Measurements from ENCODE around the gene USP44. TPM values are rescaled to one million over a fixed set of nuclear protein-coding genes. Genes with fewer than 3 reads are reported as not detected.

Gene USP44
- total RNA-seq, 1 donor, result 0.36 TPM

DNA sequence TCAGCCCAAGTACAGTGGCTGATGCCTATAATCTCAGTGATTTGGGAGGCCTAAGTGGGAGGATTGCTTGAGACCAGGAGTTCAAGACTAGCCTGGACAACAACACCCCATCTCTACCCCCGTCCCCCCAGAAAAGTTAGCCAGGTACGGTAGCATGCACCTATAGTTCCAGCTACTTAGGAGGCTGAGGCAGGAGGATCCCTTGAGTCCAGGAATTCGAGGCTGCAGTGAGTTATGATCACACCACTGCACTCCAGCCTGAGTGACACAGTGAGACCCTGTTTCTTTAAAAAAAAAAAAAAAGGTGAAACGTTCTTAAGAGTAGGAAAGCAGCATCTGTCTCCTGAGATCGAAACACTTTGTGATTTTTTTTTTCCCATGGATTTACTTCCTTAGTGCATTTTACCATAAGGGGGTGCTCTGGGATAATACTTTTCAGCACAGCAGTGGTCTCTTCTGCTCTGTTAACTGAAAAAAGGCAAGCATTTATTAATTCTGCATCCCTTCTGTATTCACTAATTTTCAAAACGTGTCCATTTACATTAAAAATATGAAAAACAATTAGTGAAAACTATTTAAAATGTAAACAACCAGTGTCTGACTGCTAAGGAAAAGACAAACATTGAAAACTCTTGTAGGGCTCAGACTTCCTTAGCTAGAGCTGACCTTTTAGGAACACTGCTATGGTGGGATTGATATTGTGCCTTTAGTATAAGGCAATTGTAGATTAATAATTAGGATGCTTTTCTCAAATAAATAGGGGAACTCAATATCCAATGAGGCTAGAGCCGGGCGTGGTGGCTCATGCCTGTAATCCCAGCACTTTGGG is 31.2 kb upstream of the USP44 start:
- no peaks in the 10 kb centered on the region for H3K79me2 ChIP-seq (ENCODE audit: insufficient read depth, low read length)
- no peak overlapping the region for H2AFZ ChIP-seq (ENCODE audit: low read length)
- peaks cover 4% of the 10 kb centered on the region for H3K27me3 ChIP-seq (ENCODE audit: insufficient read depth, low read length)
- H4K20me1 ChIP-seq (ENCODE audit: insufficient read depth, low read length), result no peaks in the 10 kb centered on the region
- no peaks in the 10 kb centered on the region for H3K36me3 ChIP-seq (ENCODE audit: insufficient read depth, low read length)
- H3K27ac ChIP-seq (ENCODE audit: low read depth, low read length), result no peak overlapping the region
- no peaks in the 10 kb centered on the region for H3K9me3 ChIP-seq (ENCODE audit: low read depth, low read length)
- DNase-seq (ENCODE audit: insufficient read length, low spot score, missing footprints), result peak; percentile 71
- no peaks in the 10 kb centered on the region for H3K4me1 ChIP-seq (ENCODE audit: insufficient read depth, low read length)
- TF ChIP-seq, protein P1, sequence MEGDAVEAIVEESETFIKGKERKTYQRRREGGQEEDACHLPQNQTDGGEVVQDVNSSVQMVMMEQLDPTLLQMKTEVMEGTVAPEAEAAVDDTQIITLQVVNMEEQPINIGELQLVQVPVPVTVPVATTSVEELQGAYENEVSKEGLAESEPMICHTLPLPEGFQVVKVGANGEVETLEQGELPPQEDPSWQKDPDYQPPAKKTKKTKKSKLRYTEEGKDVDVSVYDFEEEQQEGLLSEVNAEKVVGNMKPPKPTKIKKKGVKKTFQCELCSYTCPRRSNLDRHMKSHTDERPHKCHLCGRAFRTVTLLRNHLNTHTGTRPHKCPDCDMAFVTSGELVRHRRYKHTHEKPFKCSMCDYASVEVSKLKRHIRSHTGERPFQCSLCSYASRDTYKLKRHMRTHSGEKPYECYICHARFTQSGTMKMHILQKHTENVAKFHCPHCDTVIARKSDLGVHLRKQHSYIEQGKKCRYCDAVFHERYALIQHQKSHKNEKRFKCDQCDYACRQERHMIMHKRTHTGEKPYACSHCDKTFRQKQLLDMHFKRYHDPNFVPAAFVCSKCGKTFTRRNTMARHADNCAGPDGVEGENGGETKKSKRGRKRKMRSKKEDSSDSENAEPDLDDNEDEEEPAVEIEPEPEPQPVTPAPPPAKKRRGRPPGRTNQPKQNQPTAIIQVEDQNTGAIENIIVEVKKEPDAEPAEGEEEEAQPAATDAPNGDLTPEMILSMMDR (IDR thresholded peaks at IDR 0.05; ENCODE audit: extremely low read depth, low read depth, low read length), result peak; percentile 68
- H3K4me3 ChIP-seq (ENCODE audit: insufficient read depth, low read length), result no peak overlapping the region
- peak overlapping the region; percentile 50 for H3K4me2 ChIP-seq (ENCODE audit: insufficient read depth, low read length)

DNA sequence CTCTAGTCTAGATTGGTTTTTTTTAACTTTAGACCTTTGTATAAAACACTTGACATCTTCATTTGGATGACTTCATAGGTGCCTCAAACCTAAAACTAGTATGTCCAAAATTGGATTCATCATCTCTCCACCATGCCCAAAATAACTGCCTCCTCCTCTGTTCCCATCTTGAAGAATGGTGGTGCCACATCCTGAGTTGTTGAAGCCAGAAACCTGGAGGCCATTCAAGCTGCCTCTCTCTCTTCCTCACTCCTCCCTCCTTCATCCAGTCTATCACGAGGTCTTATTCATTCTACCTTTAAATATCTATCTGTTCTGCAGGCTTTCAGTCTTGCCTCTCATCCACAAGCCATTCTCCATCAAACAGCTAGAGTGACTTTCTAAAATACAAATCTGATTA is 26.5 kb upstream of the USP44 start:
- no peaks in the 10 kb centered on the region for H3K36me3 ChIP-seq (ENCODE audit: insufficient read depth, low read length)
- H3K79me2 ChIP-seq (ENCODE audit: insufficient read depth, low read length), result no peaks in the 10 kb centered on the region
- DNase-seq (ENCODE audit: insufficient read length, low spot score, missing footprints), result no peak
- H3K4me2 ChIP-seq (ENCODE audit: insufficient read depth, low read length), result no peak overlapping the region
- H4K20me1 ChIP-seq (ENCODE audit: insufficient read depth, low read length), result no peaks in the 10 kb centered on the region
- H3K9me3 ChIP-seq (ENCODE audit: low read depth, low read length), result no peaks in the 10 kb centered on the region
- no peaks in the 10 kb centered on the region for H3K4me1 ChIP-seq (ENCODE audit: insufficient read depth, low read length)
- H3K4me3 ChIP-seq (ENCODE audit: insufficient read depth, low read length), result no peak overlapping the region
- no peak overlapping the region for H3K27ac ChIP-seq (ENCODE audit: low read depth, low read length)
- no peak overlapping the region for H2AFZ ChIP-seq (ENCODE audit: low read length)
- H3K27me3 ChIP-seq (ENCODE audit: insufficient read depth, low read length), result peaks cover 8% of the 10 kb centered on the region
- TF ChIP-seq, protein P1 (IDR thresholded peaks at IDR 0.05; ENCODE audit: extremely low read depth, low read depth, low read length), result no peak

DNA sequence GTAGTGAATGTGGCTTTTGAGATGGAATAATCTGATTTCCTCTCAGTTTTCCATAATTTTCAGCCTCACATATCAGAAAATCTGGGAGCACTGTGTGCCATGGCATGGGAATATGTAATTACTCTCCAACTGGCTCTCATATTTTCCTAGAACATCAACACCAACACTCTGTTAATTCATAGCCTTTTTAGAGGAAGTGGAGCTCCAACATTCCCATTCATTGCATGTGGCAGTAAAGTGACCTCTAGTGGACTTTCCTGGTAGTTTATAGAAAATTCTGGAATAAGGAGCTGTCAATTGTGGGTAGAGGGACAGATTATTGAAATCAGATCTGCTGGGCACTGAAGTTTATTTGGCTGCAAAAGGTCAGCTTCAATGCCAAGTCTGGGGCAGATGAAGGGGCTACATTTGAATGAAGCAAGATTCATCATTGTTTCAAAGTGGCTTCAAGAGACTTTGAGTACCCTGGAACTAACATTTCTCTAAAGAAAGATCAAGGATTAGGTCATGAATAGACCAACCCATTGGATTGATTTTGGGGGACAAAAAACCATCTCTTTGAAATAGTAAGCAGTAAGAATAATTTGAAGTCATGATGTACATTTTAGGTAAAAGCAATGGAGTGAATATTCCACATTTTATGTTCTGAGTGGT is 23.6 kb upstream of the USP44 start:
- H3K9me3 ChIP-seq (ENCODE audit: low read depth, low read length), result no peaks in the 10 kb centered on the region
- H2AFZ ChIP-seq (ENCODE audit: low read length), result peak overlapping the region; percentile 79
- no peaks in the 10 kb centered on the region for H4K20me1 ChIP-seq (ENCODE audit: insufficient read depth, low read length)
- no peak overlapping the region for H3K4me2 ChIP-seq (ENCODE audit: insufficient read depth, low read length)
- peak; percentile 58 for DNase-seq (ENCODE audit: insufficient read length, low spot score, missing footprints)
- peaks cover 7% of the 10 kb centered on the region for H3K27me3 ChIP-seq (ENCODE audit: insufficient read depth, low read length)
- no peaks in the 10 kb centered on the region for H3K36me3 ChIP-seq (ENCODE audit: insufficient read depth, low read length)
- no peak overlapping the region for H3K4me3 ChIP-seq (ENCODE audit: insufficient read depth, low read length)
- H3K79me2 ChIP-seq (ENCODE audit: insufficient read depth, low read length), result no peaks in the 10 kb centered on the region
- H3K27ac ChIP-seq (ENCODE audit: low read depth, low read length), result no peak overlapping the region
- TF ChIP-seq, protein P1 (IDR thresholded peaks at IDR 0.05; ENCODE audit: extremely low read depth, low read depth, low read length), result peak; percentile 85
- H3K4me1 ChIP-seq (ENCODE audit: insufficient read depth, low read length), result peaks cover 7% of the 10 kb centered on the region

DNA sequence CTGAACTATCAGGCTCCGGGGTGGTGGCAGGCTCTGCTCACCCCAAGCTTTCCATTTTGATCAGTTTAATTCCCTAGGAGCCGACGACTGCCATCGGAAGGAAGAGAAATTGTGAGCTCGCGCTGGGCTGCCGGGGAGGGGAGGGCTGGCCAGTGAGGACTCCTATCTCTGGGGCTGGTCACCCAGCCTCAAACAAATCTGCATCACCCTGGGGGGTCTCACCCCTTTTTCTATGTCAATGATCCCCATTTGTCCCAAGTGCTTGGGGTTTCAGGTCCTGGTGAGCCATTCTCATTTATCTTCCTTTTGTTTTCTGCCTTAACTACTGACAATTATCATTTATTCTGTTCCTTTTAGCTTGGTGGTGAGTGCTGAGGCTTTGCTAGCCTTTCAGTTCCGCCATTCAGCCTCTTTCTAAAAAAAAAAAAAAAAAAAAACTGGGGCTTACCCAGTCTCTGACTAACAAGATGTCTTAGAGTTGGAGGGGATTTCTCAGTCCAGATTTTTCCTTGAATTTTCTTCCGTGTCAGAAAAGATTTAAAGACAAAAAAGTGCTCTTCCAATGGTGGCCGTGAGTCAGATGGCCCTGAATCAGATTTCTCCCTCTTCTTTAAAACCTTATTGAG is 22.8 kb upstream of the USP44 start:
- TF ChIP-seq, protein P1 (IDR thresholded peaks at IDR 0.05; ENCODE audit: extremely low read depth, low read depth, low read length), result no peak
- no peak overlapping the region for H3K27ac ChIP-seq (ENCODE audit: low read depth, low read length)
- peak overlapping the region; percentile 40 for H3K4me2 ChIP-seq (ENCODE audit: insufficient read depth, low read length)
- no peak for DNase-seq (ENCODE audit: insufficient read length, low spot score, missing footprints)
- H3K4me3 ChIP-seq (ENCODE audit: insufficient read depth, low read length), result no peak overlapping the region
- no peaks in the 10 kb centered on the region for H3K79me2 ChIP-seq (ENCODE audit: insufficient read depth, low read length)
- no peaks in the 10 kb centered on the region for H4K20me1 ChIP-seq (ENCODE audit: insufficient read depth, low read length)
- no peaks in the 10 kb centered on the region for H3K36me3 ChIP-seq (ENCODE audit: insufficient read depth, low read length)
- H3K27me3 ChIP-seq (ENCODE audit: insufficient read depth, low read length), result peaks cover 7% of the 10 kb centered on the region
- H3K4me1 ChIP-seq (ENCODE audit: insufficient read depth, low read length), result peaks cover 7% of the 10 kb centered on the region
- H2AFZ ChIP-seq (ENCODE audit: low read length), result peak overlapping the region; percentile 79
- H3K9me3 ChIP-seq (ENCODE audit: low read depth, low read length), result no peaks in the 10 kb centered on the region

All from osteoblast (primary cell).